Measurements from ENCODE around the gene BCOR. TPM values are rescaled to one million over a fixed set of nuclear protein-coding genes. Genes with fewer than 3 reads are reported as not detected.

BCOR gene
- total RNA-seq, 1 experiment from 2014 or later: 134 TPM

- Mint-ChIP-seq H3K36me3 (ENCODE audit: insufficient read depth in 1 of 3, low read depth in 3 of 3) (peaks cover 5 to 8% (median 5%) of the 10 kb centered on the region in 3 experiments; a peak in 4 of 7 replicates), H3K27ac (peak overlapping the region in 2 of 3 experiments; percentile 24 to 83; a peak in 1 of 7 replicates), H3K9me3 (peaks cover 61 to 64% of the 10 kb centered on the region in 2 experiments), H3K4me3 (peak overlapping the region; percentile 65 to 66; a peak in 4 of 5 replicates), H3K4me1 (peaks cover 38 to 41% of the 10 kb centered on the region in 2 experiments), H3K27me3 (ENCODE audit: low read depth) (peaks cover 78% of the 10 kb centered on the region)
- peak overlapping the region; percentile 81 for H3K4me2 ChIP-seq (ENCODE audit: insufficient read depth, insufficient read length, low read length)
- H2BK15ac ChIP-seq (ENCODE audit: low read depth, low read length): no peak overlapping the region
- H3K56ac ChIP-seq (ENCODE audit: insufficient read length, low read depth, low read length): no peak overlapping the region
- H3T11ph ChIP-seq (ENCODE audit: low read length): no peak overlapping the region
- H3K27ac ChIP-seq (ENCODE audit: insufficient read length, low read depth, low read length): no peak overlapping the region
- peaks cover 12% of the 10 kb centered on the region for H3K23me2 ChIP-seq (ENCODE audit: insufficient read length, low read depth, low read length, poor library complexity, severe bottlenecking)
- peaks cover 14% of the 10 kb centered on the region for H3K4me1 ChIP-seq (ENCODE audit: insufficient read depth, low read length)
- no peaks in the 10 kb centered on the region for H3K9me3 ChIP-seq (ENCODE audit: control insufficient read depth, low read depth, low read length)
- H4K8ac ChIP-seq (replicated peaks; ENCODE audit: insufficient read length, low read depth, low read length): no peak overlapping the region
- no peak overlapping the region for H3K23ac ChIP-seq (ENCODE audit: insufficient read length, low read depth, low read length)
- H4K91ac ChIP-seq (ENCODE audit: insufficient read length, low read depth, low read length): no peak overlapping the region
- H2AFZ ChIP-seq (ENCODE audit: low read length): no peak overlapping the region
- H4K5ac ChIP-seq (ENCODE audit: insufficient read length, low read depth, low read length): no peak overlapping the region
- H2AK5ac ChIP-seq (ENCODE audit: insufficient read length, low read length): no peak overlapping the region
- H3K79me1 ChIP-seq (ENCODE audit: insufficient read depth, low read depth, low read length, poor library complexity, severe bottlenecking): no peaks in the 10 kb centered on the region
- H2BK12ac ChIP-seq (ENCODE audit: insufficient read length, low read depth, low read length): no peak overlapping the region
- H2BK120ac ChIP-seq (ENCODE audit: low read depth, low read length, poor library complexity, severe bottlenecking): no peak overlapping the region
- WGBS (ENCODE audit: extremely low coverage, insufficient read length, low lambda C conversion rate): no CpG with 5 or more reads among the region's 4 CpGs
- no peak overlapping the region; the same call in 1 of the 2 replicates for H3K14ac ChIP-seq (ENCODE audit: insufficient read depth, low read length)
- no peak overlapping the region for H3K18ac ChIP-seq (ENCODE audit: insufficient read length, low read depth, low read length)
- TF ChIP-seq CTCF (conservative IDR thresholded peaks at IDR 0.05): no peak
- H3K79me2 ChIP-seq (ENCODE audit: insufficient read depth, low read length): no peaks in the 10 kb centered on the region
- no peak overlapping the region for H3K9ac ChIP-seq (ENCODE audit: extremely low read depth, insufficient read length, low read length)
- no peak overlapping the region for H2BK20ac ChIP-seq (ENCODE audit: low read depth, low read length, poor library complexity, severe bottlenecking)
- H4K20me1 ChIP-seq (ENCODE audit: control insufficient read depth, insufficient read depth, insufficient read length): no peaks in the 10 kb centered on the region
- peak; percentile 82 for DNase-seq
- H3K27me3 ChIP-seq (ENCODE audit: insufficient read depth, low read length): peaks cover 20% of the 10 kb centered on the region; the same call in 1 of the 2 replicates
- no peak overlapping the region for H3K4ac ChIP-seq (ENCODE audit: low read depth, low read length)
- H2BK5ac ChIP-seq (ENCODE audit: insufficient read length, low read length): no peak overlapping the region
Observed at GRCh38 chrX:40004246-40004535, 93.6 kb downstream of the BCOR start.

Data from H9 (cell line).